Astrocyte (in vitro differentiated cells and primary cell): ENCODE results near the gene GARIN3. TPM values are rescaled to one million over a fixed set of nuclear protein-coding genes. Genes with fewer than 3 reads are reported as not detected.

ENCODE experiments used
- DNase-seq: peaks from one replicate; pipeline ENCODE4 v3.0.0-alpha.2; 2010; ENCODE audit warnings: low read depth
- FAIRE-seq: peaks from 2 replicates; lab custom pipeline; 2011; peaks lifted over from hg19 to GRCh38; lab: Jason Lieb, UNC
- H2AFZ ChIP-seq: 2 replicates; pipeline ENCODE4 v1.6.0; 2012; ENCODE audit warnings: low read depth, low read length, inconsistent platforms
- H3K27ac ChIP-seq: 2 replicates; pipeline ENCODE4 v1.5.1; 2011; ENCODE audit warnings: low read depth, low read length, inconsistent platforms
- H3K27me3 ChIP-seq: 2 replicates; pipeline ENCODE4 v1.6.0; 2011; ENCODE audit warnings: low read length, inconsistent platforms; ENCODE audit not compliant: insufficient read depth
- H3K36me3 ChIP-seq: 2 replicates; pipeline ENCODE4 v1.5.1; 2011; ENCODE audit warnings: low read length, inconsistent platforms; ENCODE audit not compliant: insufficient read depth
- H3K4me1 ChIP-seq: 2 replicates; pipeline ENCODE4 v1.5.1; 2011; ENCODE audit warnings: low read length, inconsistent platforms; ENCODE audit not compliant: insufficient read depth
- H3K4me2 ChIP-seq: 2 replicates; pipeline ENCODE4 v1.6.0; 2012; ENCODE audit warnings: low read length, inconsistent platforms
- H3K4me3 ChIP-seq: 2 replicates; pipeline ENCODE4 v1.5.1; 2011; ENCODE audit warnings: low read depth, mild to moderate bottlenecking, low read length, inconsistent platforms; ENCODE audit not compliant: insufficient read depth
- H3K79me2 ChIP-seq: 2 replicates; pipeline ENCODE4 v1.6.0; 2012; ENCODE audit warnings: mild to moderate bottlenecking, low read length, inconsistent platforms; ENCODE audit not compliant: insufficient read depth
- H3K9ac ChIP-seq: 2 replicates; pipeline ENCODE4 v1.6.0; 2012; ENCODE audit warnings: mild to moderate bottlenecking, low read length, inconsistent platforms
- H3K9me3 ChIP-seq: 2 replicates; pipeline ENCODE4 v1.5.1; 2012; ENCODE audit warnings: low read depth, mild to moderate bottlenecking, low read length, inconsistent platforms; ENCODE audit not compliant: insufficient read depth
- H4K20me1 ChIP-seq: 2 replicates; pipeline ENCODE4 v1.6.0; 2012; ENCODE audit warnings: low read length, inconsistent platforms; ENCODE audit not compliant: insufficient read depth
- H3K27ac Mint-ChIP-seq: one replicate; pipeline ENCODE4 v1.8.0; 2021; ENCODE audit warnings: mild to moderate bottlenecking, mixed read lengths; ENCODE audit not compliant: unreplicated experiment
- H3K27me3 Mint-ChIP-seq: one replicate; pipeline ENCODE4 v1.8.0; 2021; ENCODE audit warnings: low read depth, mixed read lengths; ENCODE audit not compliant: unreplicated experiment
- H3K36me3 Mint-ChIP-seq: one replicate; pipeline ENCODE4 v1.8.0; 2021; ENCODE audit warnings: low read depth, mixed read lengths; ENCODE audit not compliant: unreplicated experiment
- H3K4me1 Mint-ChIP-seq: one replicate; pipeline ENCODE4 v1.8.0; 2021; ENCODE audit warnings: low read depth, mixed read lengths; ENCODE audit not compliant: unreplicated experiment
- H3K4me3 Mint-ChIP-seq: one replicate; pipeline ENCODE4 v1.8.0; 2021; ENCODE audit warnings: mild to moderate bottlenecking, moderate library complexity, mixed read lengths; ENCODE audit not compliant: unreplicated experiment
- H3K9me3 Mint-ChIP-seq: one replicate; pipeline ENCODE4 v1.8.0; 2021; ENCODE audit warnings: mild to moderate bottlenecking, mixed read lengths; ENCODE audit not compliant: unreplicated experiment
- CTCF ChIP-seq: IDR thresholded peaks from 2 replicates; pipeline ENCODE4 v1.5.1; 2011; ENCODE audit warnings: low read depth, mild to moderate bottlenecking, inconsistent platforms, low read length, moderate library complexity; ENCODE audit not compliant: insufficient read depth
- EZH2 ChIP-seq: IDR thresholded peaks from 2 replicates; pipeline ENCODE4 v1.6.1; 2012; ENCODE audit warnings: mild to moderate bottlenecking, low read length, inconsistent platforms; ENCODE audit not compliant: insufficient read depth
- total RNA-seq: library from RNA; stranded (reverse); gene quantifications from 2 replicates; pipeline ENCODE4 v1.2.1, GENCODE V29; 2021

The GARIN3 gene
- total RNA-seq, 1 donor from 2014 or later: not detected

GRCh38 chr5:157155297-157155696, 10.8 kb downstream of the GARIN3 start:
- no peak overlapping the region for H3K9ac ChIP-seq
- Mint-ChIP-seq H3K4me1 (no peaks in the 10 kb centered on the region), H3K36me3 (no peaks in the 10 kb centered on the region), H3K4me3 (no peak overlapping the region), H3K27ac (no peak overlapping the region), H3K9me3 (no peaks in the 10 kb centered on the region), H3K27me3 (peaks cover 4% of the 10 kb centered on the region)
- no peaks in the 10 kb centered on the region for H3K36me3 ChIP-seq
- H2AFZ ChIP-seq: no peak overlapping the region
- no peaks in the 10 kb centered on the region for H3K9me3 ChIP-seq
- H3K4me1 ChIP-seq: no peaks in the 10 kb centered on the region
- no peak overlapping the region for H3K4me3 ChIP-seq
- FAIRE-seq (no peak), DNase-seq (no peak)
- H3K27ac ChIP-seq: no peak overlapping the region
- no peaks in the 10 kb centered on the region for H4K20me1 ChIP-seq
- no peak for TF ChIP-seq EZH2
- no peak for TF ChIP-seq CTCF
- H3K27me3 ChIP-seq: peaks cover 5% of the 10 kb centered on the region
- no peaks in the 10 kb centered on the region for H3K79me2 ChIP-seq
- H3K4me2 ChIP-seq: no peak overlapping the region

GRCh38 chr5:157150995-157151394, 15.1 kb downstream of the GARIN3 start:
- Histone ChIP-seq H3K4me3 (no peak overlapping the region), H3K4me2 (no peak overlapping the region), H3K36me3 (no peaks in the 10 kb centered on the region), H4K20me1 (no peaks in the 10 kb centered on the region), H3K27me3 (peaks cover 3% of the 10 kb centered on the region), H3K79me2 (no peaks in the 10 kb centered on the region), H3K9me3 (no peaks in the 10 kb centered on the region), H3K9ac (no peak overlapping the region), H3K27ac (no peak overlapping the region), H2AFZ (no peak overlapping the region), H3K4me1 (no peaks in the 10 kb centered on the region)
- Mint-ChIP-seq H3K4me1 (no peaks in the 10 kb centered on the region), H3K27ac (no peak overlapping the region), H3K27me3 (no peaks in the 10 kb centered on the region), H3K4me3 (no peak overlapping the region), H3K36me3 (no peaks in the 10 kb centered on the region), H3K9me3 (no peaks in the 10 kb centered on the region)
- DNase-seq: no peak
- no peak for TF ChIP-seq EZH2
- TF ChIP-seq CTCF: no peak
- FAIRE-seq: no peak

- H3K36me3 ChIP-seq: no peaks in the 10 kb centered on the region
- H3K9ac ChIP-seq: no peak overlapping the region
- no peak overlapping the region for H3K4me3 ChIP-seq
- Mint-ChIP-seq H3K27ac (no peak overlapping the region), H3K36me3 (no peaks in the 10 kb centered on the region), H3K27me3 (no peaks in the 10 kb centered on the region), H3K9me3 (no peaks in the 10 kb centered on the region), H3K4me3 (no peak overlapping the region), H3K4me1 (no peaks in the 10 kb centered on the region)
- TF ChIP-seq CTCF: peak; percentile 98
- TF ChIP-seq EZH2: no peak
- H3K27ac ChIP-seq: no peak overlapping the region
- H3K4me1 ChIP-seq: no peaks in the 10 kb centered on the region
- no peak for FAIRE-seq
- no peak overlapping the region for H2AFZ ChIP-seq
- H3K79me2 ChIP-seq: no peaks in the 10 kb centered on the region
- peak; percentile 26 for DNase-seq
- H3K9me3 ChIP-seq: no peaks in the 10 kb centered on the region
- peaks cover 3% of the 10 kb centered on the region for H3K27me3 ChIP-seq
- no peaks in the 10 kb centered on the region for H4K20me1 ChIP-seq
- no peak overlapping the region for H3K4me2 ChIP-seq
Measured at GRCh38 chr5:157148734-157149615, 17.1 kb downstream of the GARIN3 start.
